HFF-Myc (cell line): ENCODE results near the gene SCAF1.

ENCODE experiments used
- DNase-seq: peaks from one replicate; pipeline ENCODE4 v3.0.0-alpha.2; 2011; ENCODE audit warnings: low read depth; ENCODE audit errors: extremely low read depth
- H3K4me3 ChIP-seq: replicated peaks from 2 replicates; pipeline ENCODE4 v1.5.1; 2011; ENCODE audit warnings: low read depth, mild to moderate bottlenecking, control low read depth, low read length
- TF ChIP-seq, protein P1 (sequence below): IDR thresholded peaks from 2 replicates; pipeline ENCODE4 v1.5.1; 2012; ENCODE audit warnings: mild to moderate bottlenecking, low read depth, low read length, control low read depth; ENCODE audit errors: missing control alignments

Gene SCAF1

DNA sequence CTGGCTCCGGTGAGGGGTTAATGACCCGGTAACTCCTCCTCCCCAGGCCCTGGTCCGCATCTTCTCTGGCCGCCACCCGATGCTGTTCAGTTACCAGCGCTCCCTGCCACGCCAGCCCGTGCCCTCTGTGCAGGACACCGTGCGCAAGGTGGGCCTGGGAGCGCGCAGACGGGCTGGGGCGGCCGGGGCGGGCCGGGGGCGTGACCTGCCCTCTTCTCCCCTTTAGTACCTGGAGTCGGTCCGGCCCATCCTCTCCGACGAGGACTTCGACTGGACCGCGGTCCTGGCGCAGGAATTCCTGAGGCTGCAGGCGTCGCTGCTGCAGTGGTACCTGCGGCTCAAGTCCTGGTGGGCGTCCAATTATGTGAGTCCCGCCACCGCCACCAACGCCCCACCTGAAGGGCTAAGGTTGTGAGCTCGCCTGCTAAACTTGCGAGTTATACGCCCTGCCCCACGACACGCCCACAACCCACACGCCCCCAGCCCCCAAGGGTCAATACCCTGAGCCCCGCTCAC is 59.3 kb downstream of the SCAF1 start:
- TF ChIP-seq, protein P1, sequence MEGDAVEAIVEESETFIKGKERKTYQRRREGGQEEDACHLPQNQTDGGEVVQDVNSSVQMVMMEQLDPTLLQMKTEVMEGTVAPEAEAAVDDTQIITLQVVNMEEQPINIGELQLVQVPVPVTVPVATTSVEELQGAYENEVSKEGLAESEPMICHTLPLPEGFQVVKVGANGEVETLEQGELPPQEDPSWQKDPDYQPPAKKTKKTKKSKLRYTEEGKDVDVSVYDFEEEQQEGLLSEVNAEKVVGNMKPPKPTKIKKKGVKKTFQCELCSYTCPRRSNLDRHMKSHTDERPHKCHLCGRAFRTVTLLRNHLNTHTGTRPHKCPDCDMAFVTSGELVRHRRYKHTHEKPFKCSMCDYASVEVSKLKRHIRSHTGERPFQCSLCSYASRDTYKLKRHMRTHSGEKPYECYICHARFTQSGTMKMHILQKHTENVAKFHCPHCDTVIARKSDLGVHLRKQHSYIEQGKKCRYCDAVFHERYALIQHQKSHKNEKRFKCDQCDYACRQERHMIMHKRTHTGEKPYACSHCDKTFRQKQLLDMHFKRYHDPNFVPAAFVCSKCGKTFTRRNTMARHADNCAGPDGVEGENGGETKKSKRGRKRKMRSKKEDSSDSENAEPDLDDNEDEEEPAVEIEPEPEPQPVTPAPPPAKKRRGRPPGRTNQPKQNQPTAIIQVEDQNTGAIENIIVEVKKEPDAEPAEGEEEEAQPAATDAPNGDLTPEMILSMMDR = no peak
- no peak for DNase-seq

DNA sequence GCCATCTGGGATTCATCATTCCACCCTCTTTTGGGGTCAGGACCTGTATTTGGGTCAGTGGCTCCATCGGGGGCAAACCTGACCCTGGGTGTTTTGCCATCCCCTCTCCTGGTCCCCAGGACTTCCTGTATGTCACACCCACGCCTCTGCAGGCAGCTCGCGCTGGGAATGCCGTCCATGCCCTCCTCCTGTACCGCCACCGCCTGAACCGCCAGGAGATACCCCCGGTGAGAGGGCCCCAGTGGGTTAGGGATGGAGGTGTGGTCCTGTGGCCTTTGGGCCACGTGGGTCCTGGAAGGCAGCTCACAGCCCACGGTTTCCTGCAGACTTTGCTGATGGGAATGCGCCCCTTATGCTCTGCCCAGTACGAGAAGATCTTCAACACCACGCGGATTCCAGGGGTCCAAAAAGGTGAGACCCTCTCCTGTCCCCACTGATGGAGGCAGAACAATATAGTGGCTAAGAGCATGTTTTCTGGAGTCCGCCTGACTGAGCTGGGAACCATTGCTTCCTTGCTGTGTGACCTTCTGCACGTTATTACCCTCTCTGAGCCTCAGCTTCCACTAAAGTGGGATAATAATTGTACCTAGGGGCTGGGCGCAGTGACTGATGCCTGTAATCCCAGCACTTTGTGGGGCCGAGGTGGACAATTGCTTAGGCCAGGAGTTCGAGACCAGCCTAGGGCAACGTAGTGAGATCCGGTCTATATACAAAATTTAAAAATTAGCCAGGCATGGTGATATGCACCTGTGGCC is 63.1 kb downstream of the SCAF1 start:
- DNase-seq = no peak
- TF ChIP-seq, protein P1 = no peak
- H3K4me3 ChIP-seq = no peak overlapping the region

More for the DNA sequence above, 59.3 kb downstream of the SCAF1 start:
- no peak overlapping the region for H3K4me3 ChIP-seq

DNA sequence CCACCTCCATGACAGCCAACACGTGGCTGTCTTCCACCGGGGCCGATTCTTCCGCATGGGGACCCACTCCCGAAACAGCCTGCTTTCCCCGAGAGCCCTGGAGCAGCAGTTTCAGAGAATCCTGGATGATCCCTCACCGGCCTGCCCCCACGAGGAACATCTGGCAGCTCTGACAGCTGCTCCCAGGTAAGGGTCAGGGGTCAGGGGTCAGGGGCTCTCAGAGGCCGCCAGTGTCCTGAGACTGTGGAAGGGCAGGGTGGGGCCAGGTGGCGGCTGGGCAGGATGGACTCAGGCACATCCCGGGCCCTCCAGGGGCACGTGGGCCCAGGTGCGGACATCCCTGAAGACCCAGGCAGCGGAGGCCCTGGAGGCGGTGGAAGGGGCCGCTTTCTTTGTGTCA is 63.9 kb downstream of the SCAF1 start:
- TF ChIP-seq, protein P1 = no peak
- DNase-seq = no peak

More for the DNA sequence above, 63.9 kb downstream of the SCAF1 start:
- H3K4me3 ChIP-seq = no peak overlapping the region
